IPS-18a (cell line): Measurements from ENCODE around the gene FAF1.

Source experiments
- H3K27ac ChIP-seq: one replicate; pipeline ENCODE4 v1.5.1; 2013; ENCODE audit warnings: low read length
- H3K27me3 ChIP-seq: one replicate; pipeline ENCODE4 v1.6.1; 2013; ENCODE audit warnings: mild to moderate bottlenecking, low read length; ENCODE audit not compliant: control insufficient read depth, insufficient read depth
- H3K36me3 ChIP-seq: one replicate; pipeline ENCODE4 v1.6.1; 2013; ENCODE audit warnings: low read depth, low read length; ENCODE audit not compliant: control insufficient read depth
- H3K4me1 ChIP-seq: one replicate; pipeline ENCODE4 v1.6.1; 2013; ENCODE audit warnings: low read depth, low read length; ENCODE audit not compliant: control insufficient read depth
- H3K4me3 ChIP-seq: one replicate; pipeline ENCODE4 v1.5.1; 2013; ENCODE audit warnings: low read length
- H3K9ac ChIP-seq: one replicate; pipeline ENCODE4 v1.6.1; 2013; ENCODE audit warnings: mild to moderate bottlenecking, low read length, moderate library complexity
- H3K9me3 ChIP-seq: one replicate; pipeline ENCODE4 v1.6.1; 2013; ENCODE audit warnings: low read depth, low read length; ENCODE audit not compliant: control insufficient read depth

The FAF1 gene

DNA sequence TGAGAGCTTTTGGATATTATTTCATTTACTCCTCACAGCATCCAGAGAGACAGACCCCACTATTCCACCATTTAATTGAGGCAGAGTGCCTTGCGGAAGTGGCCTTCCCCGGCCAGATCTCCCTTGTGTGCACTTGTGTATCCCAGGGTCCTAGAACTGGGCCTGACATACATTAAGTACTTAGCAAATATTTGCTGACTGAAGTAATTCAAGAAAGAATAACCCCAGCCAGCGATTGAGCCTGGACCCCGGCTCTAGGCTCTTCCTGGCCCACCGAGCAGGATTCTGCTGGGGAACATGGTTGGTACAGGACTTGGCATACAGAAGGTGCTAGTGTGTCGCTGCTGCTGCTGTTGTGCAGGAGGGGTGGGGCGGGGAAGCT lies 545.2 kb downstream of the FAF1 start:
- Histone ChIP-seq H3K36me3 (no peaks in the 10 kb centered on the region), H3K4me1 (peaks cover 3% of the 10 kb centered on the region), H3K27ac (no peak overlapping the region), H3K27me3 (peaks cover 92% of the 10 kb centered on the region), H3K4me3 (peak overlapping the region; percentile 68), H3K9me3 (no peaks in the 10 kb centered on the region), H3K9ac (no peak overlapping the region)

DNA sequence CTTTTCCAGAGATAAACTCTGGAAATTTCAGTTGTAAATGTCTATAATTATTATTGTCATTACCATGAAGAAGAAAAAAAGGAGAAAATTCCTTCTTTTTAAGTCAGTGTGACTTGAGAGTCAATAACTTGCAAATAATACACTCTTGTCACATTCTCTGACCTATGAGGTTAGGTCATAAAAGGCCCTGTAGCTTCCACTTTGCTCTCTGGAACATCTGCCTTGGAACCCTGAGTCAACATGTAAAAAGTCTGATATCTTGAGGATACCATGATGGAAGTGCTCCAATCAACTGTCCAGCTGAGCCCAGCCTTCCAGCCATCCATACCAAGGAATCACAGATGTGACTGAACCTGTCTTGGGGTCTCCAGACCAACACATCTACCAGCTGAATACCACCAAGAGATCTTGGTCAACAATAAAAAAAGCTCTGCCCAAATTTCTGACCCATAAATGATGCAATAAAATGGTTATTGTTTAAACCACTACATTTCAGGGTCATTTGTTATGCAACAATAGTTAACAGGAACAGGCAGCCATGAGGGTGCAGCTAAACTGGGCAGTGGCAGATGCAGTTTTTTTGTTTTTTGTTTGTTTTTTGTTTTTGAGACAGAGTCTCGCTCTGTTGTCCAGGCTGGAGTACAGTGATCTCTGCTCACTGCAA lies 547.1 kb downstream of the FAF1 start:
- H3K9ac ChIP-seq = no peak overlapping the region
- peaks cover 3% of the 10 kb centered on the region for H3K4me1 ChIP-seq
- H3K36me3 ChIP-seq = no peaks in the 10 kb centered on the region
- H3K4me3 ChIP-seq = no peak overlapping the region
- H3K27ac ChIP-seq = no peak overlapping the region
- peaks cover 83% of the 10 kb centered on the region for H3K27me3 ChIP-seq
- H3K9me3 ChIP-seq = no peaks in the 10 kb centered on the region

DNA sequence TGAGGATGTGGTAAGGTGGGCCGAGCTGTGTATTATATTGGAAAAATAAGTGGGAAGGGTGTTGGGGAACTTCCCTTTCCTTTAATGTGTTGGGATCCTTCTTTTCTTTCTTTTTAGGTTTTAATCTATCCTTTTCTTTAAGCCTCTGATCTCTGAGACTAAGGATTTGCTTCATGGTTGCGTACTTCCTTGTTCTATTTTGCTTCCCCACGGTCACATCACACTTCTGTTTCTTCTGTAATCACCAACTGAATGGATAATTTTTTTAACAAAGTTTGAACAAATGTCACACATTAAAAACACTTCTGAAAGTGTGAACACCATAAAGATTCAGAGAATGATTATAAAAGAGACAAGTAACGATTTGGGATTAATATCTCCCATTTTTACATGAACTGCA lies 554.3 kb downstream of the FAF1 start:
- Histone ChIP-seq H3K9ac (no peak overlapping the region), H3K4me1 (no peaks in the 10 kb centered on the region), H3K27me3 (peaks cover 11% of the 10 kb centered on the region)

DNA sequence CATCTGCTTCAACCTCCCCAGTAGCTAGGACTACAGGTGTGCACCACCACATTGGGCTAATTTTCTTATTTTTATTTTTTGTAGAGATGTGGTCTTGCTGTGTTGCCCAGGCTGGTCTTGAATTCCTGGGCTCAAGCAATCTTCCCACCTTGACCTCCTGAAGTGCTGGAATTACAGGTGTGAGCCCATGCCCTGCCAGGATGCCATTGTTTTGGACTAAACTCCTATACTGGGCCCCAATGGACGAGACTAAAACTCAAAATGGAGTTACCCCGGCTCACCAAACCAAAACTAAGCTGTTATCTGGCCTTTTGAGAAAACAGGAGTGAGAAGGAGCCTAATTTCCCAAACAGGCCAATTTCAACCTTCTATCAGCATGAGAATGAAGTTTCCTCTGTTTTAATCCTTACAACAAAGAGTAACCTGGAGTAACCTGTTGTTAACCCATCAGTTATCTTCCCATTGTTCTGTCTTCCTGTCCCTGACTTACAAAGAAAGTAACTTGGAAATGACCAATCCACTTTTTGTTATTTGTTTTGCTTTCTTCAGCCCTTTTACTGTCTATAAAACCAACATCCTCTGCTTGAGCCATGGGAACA lies 566.4 kb downstream of the FAF1 start:
- Histone ChIP-seq H3K9me3 (no peaks in the 10 kb centered on the region), H3K9ac (no peak overlapping the region), H3K27me3 (no peaks in the 10 kb centered on the region), H3K4me3 (no peak overlapping the region), H3K27ac (no peak overlapping the region), H3K4me1 (peaks cover 12% of the 10 kb centered on the region), H3K36me3 (no peaks in the 10 kb centered on the region)

More for the DNA sequence above, 554.3 kb downstream of the FAF1 start:
- H3K4me3 ChIP-seq = no peak overlapping the region
- no peak overlapping the region for H3K27ac ChIP-seq
- H3K9me3 ChIP-seq = no peaks in the 10 kb centered on the region
- no peaks in the 10 kb centered on the region for H3K36me3 ChIP-seq
